ENCODE data around the gene AGPAT4. TPM values are rescaled to one million over a fixed set of nuclear protein-coding genes. Genes with fewer than 3 reads are reported as not detected.

The AGPAT4 gene
- total and polyA plus RNA-seq, 2 donors (not counting 3 experiments of a cell fraction or from before 2014, with no cell fraction given): 10.2 to 15.2 TPM

GRCh38 chr6:161219680-161220079, 54.2 kb downstream of the AGPAT4 start:
- no peak for DNase-seq (ENCODE audit: low read depth, low spot score)
- dilution Hi-C loops (cut with MboI; ENCODE audit: extremely low pct_ligation_motif_present, low sequenced_read_pairs) (no loop called here), intact Hi-C loops (cut with micrococcal nuclease) (no loop called here)
- Histone ChIP-seq H3K4me2 (ENCODE audit: insufficient read depth, low read length) (no peak overlapping the region), H3K27me3 (ENCODE audit: control insufficient read depth in 2 of 2, insufficient read depth in 2 of 2, low read length in 2 of 2) (no peaks in the 10 kb centered on the region), H2AFZ (ENCODE audit: low read depth, low read length) (no peak overlapping the region), H3K9ac (replicated peaks; ENCODE audit: extremely low read depth, insufficient read depth, low read length) (no peak overlapping the region), H3K4me1 (ENCODE audit: control insufficient read depth, extremely low read depth, insufficient read depth, low read length) (no peaks in the 10 kb centered on the region), H4K20me1 (replicated peaks; ENCODE audit: control insufficient read depth, extremely low read depth, insufficient read depth, low read length) (no peaks in the 10 kb centered on the region), H3K27ac (ENCODE audit: insufficient read depth, low read depth, low read length) (no peak overlapping the region), H3K79me2 (ENCODE audit: control insufficient read depth, insufficient read depth, low read length) (no peaks in the 10 kb centered on the region), H3K4me3 (replicated peaks in 1 of 3; ENCODE audit: insufficient read depth in 1 of 3, low read depth in 1 of 3, low read length in 3 of 3) (no peak overlapping the region), H3K9me3 (replicated peaks; ENCODE audit: control insufficient read depth, insufficient read depth, low read length) (no peaks in the 10 kb centered on the region), H3K36me3 (ENCODE audit: control insufficient read depth in 2 of 2, extremely low read depth in 1 of 2, insufficient read depth in 2 of 2, low read length in 2 of 2) (no peaks in the 10 kb centered on the region), H3K9me1 (replicated peaks; ENCODE audit: control insufficient read depth, extremely low read depth, insufficient read depth, low read length) (no peaks in the 10 kb centered on the region)
- no TSS peak for BruUV-seq (replicated peaks)
- FAIRE-seq: no peak
- TF ChIP-seq POLR2AphosphoS5 (IDR thresholded peaks at IDR 0.05; ENCODE audit: insufficient read depth, low read depth, low read length) (no peak), CTCF (IDR thresholded peaks at IDR 0.05; ENCODE audit: extremely low read depth in 1 of 2, insufficient read depth in 1 of 2, low read depth in 1 of 2, low read length in 2 of 2) (no peak), POLR2A (IDR thresholded peaks at IDR 0.05; ENCODE audit: low read depth, low read length) (no peak), JUN (IDR thresholded peaks at IDR 0.05; ENCODE audit: borderline replicate concordance, insufficient read depth, insufficient read length, low read depth) (no peak)
- CTCF ChIA-PET: interaction anchor here (1.1 kb wide), 2 partner anchors 41 to 151 kb away, joined by 3 read pairs; no protein-coding TSS in a partner anchor
- POLR2A ChIA-PET: no interaction called here

GRCh38 chr6:161218222-161218621, 55.6 kb downstream of the AGPAT4 start:
- Histone ChIP-seq H3K9ac (replicated peaks; ENCODE audit: extremely low read depth, insufficient read depth, low read length) (no peak overlapping the region), H3K36me3 (ENCODE audit: control insufficient read depth in 2 of 2, extremely low read depth in 1 of 2, insufficient read depth in 2 of 2, low read length in 2 of 2) (no peaks in the 10 kb centered on the region), H4K20me1 (replicated peaks; ENCODE audit: control insufficient read depth, extremely low read depth, insufficient read depth, low read length) (no peaks in the 10 kb centered on the region), H3K79me2 (ENCODE audit: control insufficient read depth, insufficient read depth, low read length) (no peaks in the 10 kb centered on the region), H3K4me2 (ENCODE audit: insufficient read depth, low read length) (no peak overlapping the region), H3K9me1 (replicated peaks; ENCODE audit: control insufficient read depth, extremely low read depth, insufficient read depth, low read length) (no peaks in the 10 kb centered on the region), H3K27ac (ENCODE audit: insufficient read depth, low read depth, low read length) (no peak overlapping the region), H3K27me3 (ENCODE audit: control insufficient read depth in 2 of 2, insufficient read depth in 2 of 2, low read length in 2 of 2) (no peaks in the 10 kb centered on the region), H3K4me1 (ENCODE audit: control insufficient read depth, extremely low read depth, insufficient read depth, low read length) (no peaks in the 10 kb centered on the region), H3K9me3 (replicated peaks; ENCODE audit: control insufficient read depth, insufficient read depth, low read length) (no peaks in the 10 kb centered on the region), H2AFZ (ENCODE audit: low read depth, low read length) (no peak overlapping the region), H3K4me3 (replicated peaks in 1 of 3; ENCODE audit: insufficient read depth in 1 of 3, low read depth in 1 of 3, low read length in 3 of 3) (no peak overlapping the region)
- TF ChIP-seq POLR2A (IDR thresholded peaks at IDR 0.05; ENCODE audit: low read depth, low read length) (no peak), EZH2 (IDR thresholded peaks at IDR 0.05; ENCODE audit: borderline replicate concordance, low read depth, low read length, severe bottlenecking) (no peak), FOS (IDR thresholded peaks at IDR 0.05; ENCODE audit: borderline replicate concordance, insufficient read depth, low read length) (no peak), GATA2 (IDR thresholded peaks at IDR 0.05; ENCODE audit: insufficient read depth, insufficient read length, low read depth, low read length) (no peak), CTCF (IDR thresholded peaks at IDR 0.05; ENCODE audit: extremely low read depth in 1 of 2, insufficient read depth in 1 of 2, low read depth in 1 of 2, low read length in 2 of 2) (no peak), POLR2AphosphoS5 (IDR thresholded peaks at IDR 0.05; ENCODE audit: insufficient read depth, low read depth, low read length) (no peak), MYC (IDR thresholded peaks at IDR 0.05; ENCODE audit: low read depth, low read length) (no peak), JUN (IDR thresholded peaks at IDR 0.05; ENCODE audit: borderline replicate concordance, insufficient read depth, insufficient read length, low read depth) (no peak)
- TF ChIP-seq, protein P1, sequence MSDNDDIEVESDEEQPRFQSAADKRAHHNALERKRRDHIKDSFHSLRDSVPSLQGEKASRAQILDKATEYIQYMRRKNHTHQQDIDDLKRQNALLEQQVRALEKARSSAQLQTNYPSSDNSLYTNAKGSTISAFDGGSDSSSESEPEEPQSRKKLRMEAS (IDR thresholded peaks at IDR 0.05; ENCODE audit: insufficient read depth, insufficient read length): no peak
- DNase-seq (ENCODE audit: low read depth, low spot score) (no peak), FAIRE-seq (no peak)
- dilution Hi-C loops (cut with MboI; ENCODE audit: extremely low pct_ligation_motif_present, low sequenced_read_pairs) (no loop called here), intact Hi-C loops (cut with micrococcal nuclease) (no loop called here)
- POLR2A ChIA-PET: no interaction called here
- CTCF ChIA-PET: interaction anchor here (0.8 to 0.9 kb wide), 2 partner anchors 9 to 287 kb away, joined by 3 to 4 read pairs; no protein-coding TSS in a partner anchor
- no TSS peak for BruUV-seq (replicated peaks)
